HG03175 (cell line): ENCODE results near the gene TREM1.
"Not testable (repeated sequence)": the region's sequence is repeated elsewhere in the genome, so short reads cannot be mapped to it uniquely, and the experiment has no call there.

Experiments used
- ATAC-seq: cut with Tn5 transposase; IDR thresholded peaks from one replicate; pipeline ENCODE4 v1.9.1; 2021; ENCODE audit warnings: mild to moderate bottlenecking, moderate library complexity; ENCODE audit not compliant: unreplicated experiment

Gene TREM1

GRCh38 chr6:41262401-41262800 is 24.1 kb downstream of the TREM1 start:
- no peak for ATAC-seq

- no peak for ATAC-seq
Observed at GRCh38 chr6:41258196-41258493, 28.3 kb downstream of the TREM1 start.

- no peak for ATAC-seq
Observed at GRCh38 chr6:41257369-41258195, 28.9 kb downstream of the TREM1 start.

GRCh38 chr6:41256383-41256782 is 30.1 kb downstream of the TREM1 start:
- peak; percentile 68 for ATAC-seq

GRCh38 chr6:41255638-41256246 is 30.7 kb downstream of the TREM1 start:
- no peak for ATAC-seq

- no peak for ATAC-seq
Observed at GRCh38 chr6:41255110-41255509, 31.4 kb downstream of the TREM1 start.

- no peak for ATAC-seq
Observed at GRCh38 chr6:41252401-41253169, 33.9 kb downstream of the TREM1 start.

- ATAC-seq = no peak
Observed at GRCh38 chr6:41247882-41248705, 38.4 kb downstream of the TREM1 start.

GRCh38 chr6:41247288-41247865 is 39.1 kb downstream of the TREM1 start:
- no peak for ATAC-seq

GRCh38 chr6:41246529-41246928 is 40.0 kb downstream of the TREM1 start:
- not testable (repeated sequence) for ATAC-seq

GRCh38 chr6:41239467-41240159 is 46.9 kb downstream of the TREM1 start:
- ATAC-seq = no peak

- ATAC-seq = no peak
Observed at GRCh38 chr6:41237128-41237527, 49.4 kb downstream of the TREM1 start.

GRCh38 chr6:41236276-41236675 is 50.2 kb downstream of the TREM1 start:
- ATAC-seq = no peak

GRCh38 chr6:41232667-41233066 is 53.8 kb downstream of the TREM1 start:
- ATAC-seq = no peak

- no peak for ATAC-seq
Observed at GRCh38 chr6:41231246-41231645, 55.2 kb downstream of the TREM1 start.

GRCh38 chr6:41229721-41230120 is 56.8 kb downstream of the TREM1 start:
- ATAC-seq = no peak

- ATAC-seq = no peak
Observed at GRCh38 chr6:41228616-41229015, 57.9 kb downstream of the TREM1 start.

GRCh38 chr6:41228096-41228495 is 58.4 kb downstream of the TREM1 start, which contains the start of gene TREML4:
TSS of gene TREML4 (plus strand) at chr6:41228349. CDS start at chr6:41228428, 79 bp downstream.
- no peak for ATAC-seq

GRCh38 chr6:41226752-41227151 is 59.7 kb downstream of the TREM1 start:
- ATAC-seq = no peak

GRCh38 chr6:41224800-41225199 is 61.7 kb downstream of the TREM1 start:
- no peak for ATAC-seq
